Measurements from ENCODE around the gene ANKRD40. TPM values are rescaled to one million over a fixed set of nuclear protein-coding genes. Genes with fewer than 3 reads are reported as not detected.

The ANKRD40 gene
- total RNA-seq, 1 experiment from 2014 or later = 33.5 TPM

DNA sequence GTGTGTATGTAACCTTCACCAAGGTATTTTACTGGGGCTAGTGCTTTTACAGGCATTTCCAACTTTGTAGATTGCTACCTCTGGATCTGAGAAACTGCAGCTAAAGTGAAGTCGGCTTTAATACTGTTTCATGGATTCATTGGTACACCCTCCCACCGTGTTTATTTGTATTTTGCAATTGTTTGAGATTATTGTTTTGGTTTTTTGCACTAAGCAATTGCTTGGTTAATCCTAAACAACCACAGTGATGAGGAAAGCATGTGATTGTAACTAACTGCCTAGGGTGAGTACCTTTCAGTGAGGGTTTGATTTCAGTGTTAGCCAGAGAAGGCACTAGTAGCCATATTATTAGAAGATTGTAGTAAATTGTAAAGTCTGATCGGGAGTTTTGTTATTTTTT is 15.0 kb upstream of the ANKRD40 start:
- ChIA-PET CTCF (no interaction called here), POLR2A (ENCODE audit: unreplicated experiment) (no interaction called here)
- TF ChIP-seq, protein P1, sequence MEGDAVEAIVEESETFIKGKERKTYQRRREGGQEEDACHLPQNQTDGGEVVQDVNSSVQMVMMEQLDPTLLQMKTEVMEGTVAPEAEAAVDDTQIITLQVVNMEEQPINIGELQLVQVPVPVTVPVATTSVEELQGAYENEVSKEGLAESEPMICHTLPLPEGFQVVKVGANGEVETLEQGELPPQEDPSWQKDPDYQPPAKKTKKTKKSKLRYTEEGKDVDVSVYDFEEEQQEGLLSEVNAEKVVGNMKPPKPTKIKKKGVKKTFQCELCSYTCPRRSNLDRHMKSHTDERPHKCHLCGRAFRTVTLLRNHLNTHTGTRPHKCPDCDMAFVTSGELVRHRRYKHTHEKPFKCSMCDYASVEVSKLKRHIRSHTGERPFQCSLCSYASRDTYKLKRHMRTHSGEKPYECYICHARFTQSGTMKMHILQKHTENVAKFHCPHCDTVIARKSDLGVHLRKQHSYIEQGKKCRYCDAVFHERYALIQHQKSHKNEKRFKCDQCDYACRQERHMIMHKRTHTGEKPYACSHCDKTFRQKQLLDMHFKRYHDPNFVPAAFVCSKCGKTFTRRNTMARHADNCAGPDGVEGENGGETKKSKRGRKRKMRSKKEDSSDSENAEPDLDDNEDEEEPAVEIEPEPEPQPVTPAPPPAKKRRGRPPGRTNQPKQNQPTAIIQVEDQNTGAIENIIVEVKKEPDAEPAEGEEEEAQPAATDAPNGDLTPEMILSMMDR (conservative IDR thresholded peaks at IDR 0.05) = no peak
- no peak for TF ChIP-seq EZH2 (IDR thresholded peaks at IDR 0.05; ENCODE audit: low read depth)
- Histone ChIP-seq H3K27ac (no peak overlapping the region), H2AFZ (no peak overlapping the region), H4K20me1 (ENCODE audit: insufficient read depth) (peaks cover 78% of the 10 kb centered on the region), H3K79me2 (ENCODE audit: low read depth) (peaks cover 92% of the 10 kb centered on the region), H3K4me1 (replicated peaks; ENCODE audit: insufficient read depth) (peaks cover 47% of the 10 kb centered on the region), H3K27me3 (ENCODE audit: insufficient read depth, low read depth) (no peaks in the 10 kb centered on the region), H3K9me3 (ENCODE audit: insufficient read depth, low read depth) (no peaks in the 10 kb centered on the region), H3F3A (ENCODE audit: insufficient read depth, low read depth) (peaks cover 37% of the 10 kb centered on the region), H3K9me2 (ENCODE audit: insufficient read depth) (no peaks in the 10 kb centered on the region), H3K4me2 (peak overlapping the region; percentile 100), H3K36me3 (ENCODE audit: low read depth) (peaks cover 20% of the 10 kb centered on the region), H3K4me3 (peak overlapping the region; percentile 22; the same call in 1 of the 2 replicates)
- intact Hi-C loops (cut with micrococcal nuclease; ENCODE audit: unreplicated experiment) = no loop called here
- DNase-seq = no peak
- BruUV-seq (replicated peaks) = no TSS peak

DNA sequence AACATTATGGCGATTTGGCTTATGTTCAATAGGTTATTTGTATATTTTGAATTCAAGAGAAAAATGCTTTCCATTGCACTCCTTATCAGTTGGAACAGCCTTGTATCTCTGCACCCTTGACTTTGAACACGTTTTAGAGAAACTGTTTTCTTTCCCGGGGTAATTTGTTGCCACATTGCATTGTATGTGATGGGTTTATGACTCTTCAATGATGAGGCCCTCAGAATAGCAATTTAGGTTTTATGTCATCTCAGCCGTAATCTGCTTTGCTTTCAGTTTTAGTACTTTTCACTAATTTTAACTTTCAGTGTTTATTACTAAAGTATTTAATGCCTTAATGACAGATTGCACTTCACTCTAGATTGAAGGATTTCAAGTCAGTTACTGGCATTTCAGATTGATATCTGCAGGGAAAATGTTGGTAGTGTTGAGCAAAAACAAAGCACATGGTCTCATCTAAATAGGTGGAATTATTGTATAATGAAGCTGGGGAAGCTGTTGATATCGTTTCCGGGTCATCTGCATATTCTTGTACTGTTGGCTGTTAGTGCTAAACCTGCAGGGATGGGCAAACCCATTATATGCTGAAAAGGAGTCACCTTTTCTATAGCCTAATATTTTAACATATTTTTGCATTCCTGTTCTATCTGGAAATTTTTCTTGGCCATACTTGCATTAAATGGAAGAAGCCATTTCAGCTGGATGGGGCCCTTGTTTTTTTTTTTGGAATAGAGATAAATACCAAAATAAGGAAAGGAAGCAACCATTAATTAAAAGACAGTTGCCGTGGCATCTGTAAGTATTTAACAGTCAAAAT is 13.7 kb upstream of the ANKRD40 start:
- Histone ChIP-seq H2AFZ (no peak overlapping the region), H3K4me2 (peak overlapping the region; percentile 100), H3K9me2 (ENCODE audit: insufficient read depth) (no peaks in the 10 kb centered on the region), H3K27me3 (ENCODE audit: insufficient read depth, low read depth) (no peaks in the 10 kb centered on the region), H3K9me3 (ENCODE audit: insufficient read depth, low read depth) (no peaks in the 10 kb centered on the region), H3K36me3 (ENCODE audit: low read depth) (peaks cover 20% of the 10 kb centered on the region), H3K79me2 (ENCODE audit: low read depth) (peaks cover 78% of the 10 kb centered on the region), H3F3A (ENCODE audit: insufficient read depth, low read depth) (peaks cover 42% of the 10 kb centered on the region), H3K4me1 (replicated peaks; ENCODE audit: insufficient read depth) (peaks cover 56% of the 10 kb centered on the region), H4K20me1 (ENCODE audit: insufficient read depth) (peaks cover 64% of the 10 kb centered on the region), H3K27ac (peak overlapping the region; percentile 95), H3K4me3 (peak overlapping the region; percentile 92)
- no peak for TF ChIP-seq EZH2 (IDR thresholded peaks at IDR 0.05; ENCODE audit: low read depth)
- TF ChIP-seq, protein P1 (conservative IDR thresholded peaks at IDR 0.05) = no peak
- POLR2A ChIA-PET (ENCODE audit: unreplicated experiment) = no interaction called here
- DNase-seq = no peak
- no TSS peak for BruUV-seq (replicated peaks)
- CTCF ChIA-PET = no interaction called here
- intact Hi-C loops (cut with micrococcal nuclease; ENCODE audit: unreplicated experiment) = no loop called here

DNA sequence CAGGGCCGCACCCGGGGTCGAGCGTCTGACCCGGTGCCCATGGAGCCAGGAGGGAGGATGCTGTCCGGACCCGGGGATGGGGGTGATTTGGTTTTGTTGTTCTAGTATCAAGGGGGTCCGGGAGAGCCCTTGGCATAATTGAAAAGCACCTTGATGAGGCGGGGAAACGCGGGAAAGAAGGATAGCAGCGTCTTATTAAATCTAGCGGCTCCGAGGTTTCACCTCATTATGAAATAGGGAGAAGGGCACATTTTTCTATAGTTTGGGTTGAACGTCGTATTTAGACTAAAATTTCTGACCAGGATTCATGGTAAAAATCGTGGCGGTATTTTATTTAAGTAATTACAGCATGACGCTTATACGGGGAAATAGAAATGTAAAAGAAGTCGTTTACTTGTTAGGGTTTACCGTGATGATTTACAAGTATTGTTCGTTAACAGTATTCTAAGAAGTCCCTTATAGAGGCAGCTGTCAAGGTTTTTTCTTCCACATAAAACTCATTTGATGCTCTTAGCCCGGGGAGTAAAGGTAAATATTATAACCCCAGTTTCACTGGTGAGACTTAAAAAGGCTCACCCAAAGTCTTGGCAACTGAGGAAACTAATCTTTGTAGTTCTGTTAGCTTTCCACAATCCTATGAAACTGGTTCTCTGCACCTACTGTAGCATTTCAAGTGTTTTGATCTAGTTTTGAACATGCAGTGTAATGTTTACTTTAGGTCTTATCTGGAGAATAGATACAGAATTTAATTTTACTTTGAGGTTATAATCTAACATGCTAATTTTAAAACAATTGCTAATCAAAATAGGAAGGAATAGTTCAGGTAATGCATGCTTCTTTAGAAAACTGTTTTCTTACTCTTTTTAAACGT is 12.4 kb upstream of the ANKRD40 start:
- Histone ChIP-seq H3K9me2 (ENCODE audit: insufficient read depth) (no peaks in the 10 kb centered on the region), H3K36me3 (ENCODE audit: low read depth) (peaks cover 8% of the 10 kb centered on the region), H3K27ac (peak overlapping the region; percentile 95), H3K27me3 (ENCODE audit: insufficient read depth, low read depth) (no peaks in the 10 kb centered on the region), H3K9me3 (ENCODE audit: insufficient read depth, low read depth) (no peaks in the 10 kb centered on the region), H4K20me1 (ENCODE audit: insufficient read depth) (peaks cover 52% of the 10 kb centered on the region), H3K4me3 (peak overlapping the region; percentile 92), H3K4me1 (replicated peaks; ENCODE audit: insufficient read depth) (peaks cover 55% of the 10 kb centered on the region), H3F3A (ENCODE audit: insufficient read depth, low read depth) (peaks cover 45% of the 10 kb centered on the region), H2AFZ (peak overlapping the region; percentile 80), H3K4me2 (peak overlapping the region; percentile 100), H3K79me2 (ENCODE audit: low read depth) (peaks cover 66% of the 10 kb centered on the region)
- BruUV-seq (replicated peaks) = TSS peak; percentile 51
- POLR2A ChIA-PET (ENCODE audit: unreplicated experiment) = interaction anchor here (0.5 to 0.7 kb wide), 3 partner anchors 25 to 282 kb away, joined by 3 to 4 read pairs (median 4); no protein-coding TSS in a partner anchor
- TF ChIP-seq EZH2 (IDR thresholded peaks at IDR 0.05; ENCODE audit: low read depth) = no peak
- TF ChIP-seq, protein P1 (conservative IDR thresholded peaks at IDR 0.05) = 0 out of 2 replicates have a peak, but pooled peaks have one; percentile 11
- DNase-seq = no peak
- CTCF ChIA-PET = interaction anchor here (0.7 kb wide), 1 partner anchor 542 kb away, joined by 5 read pairs; no protein-coding TSS in a partner anchor
- intact Hi-C loops (cut with micrococcal nuclease; ENCODE audit: unreplicated experiment) = loop anchor here (1.0 kb wide), 1 partner anchor 13 kb away; the partner anchor contains the start of gene ANKRD40

All from PC-9 (cell line).